ENCODE measurements around the gene ZNF276. TPM values are rescaled to one million over a fixed set of nuclear protein-coding genes. Genes with fewer than 3 reads are reported as not detected.

Gene ZNF276
- total and polyA plus RNA-seq, 2 experiments from 2014 or later: 4.3 to 12.0 TPM

- peak overlapping the region; percentile 45 for H2AFZ ChIP-seq
These were observed 432 bp downstream of the ZNF276 start for GRCh38 chr16:89721546-89722391.

GRCh38 chr16:89722392-89723278 lies 1.3 kb downstream of the ZNF276 start:
- peaks cover 74% of the 10 kb centered on the region for H3K79me2 ChIP-seq (ENCODE audit: insufficient read depth)
- H3K4me1 ChIP-seq (ENCODE audit: insufficient read depth): peaks cover 17% of the 10 kb centered on the region
- H4K20me1 ChIP-seq (ENCODE audit: insufficient read depth): no peaks in the 10 kb centered on the region
- TF ChIP-seq EZH2phosphoT487 (IDR thresholded peaks at IDR 0.05; ENCODE audit: insufficient read depth, low read depth) (no peak), EZH2 (IDR thresholded peaks at IDR 0.05; ENCODE audit: insufficient read depth, poor library complexity, severe bottlenecking) (no peak)
- H3K9me2 ChIP-seq (ENCODE audit: insufficient read depth): no peaks in the 10 kb centered on the region
- in situ Hi-C loops (cut with MboI): no loop called here
- peak overlapping the region; percentile 84 for H3K4me2 ChIP-seq (ENCODE audit: unreplicated experiment)
- peaks cover 7% of the 10 kb centered on the region; the same call in 1 of the 2 replicates for H3K36me3 ChIP-seq (ENCODE audit: low read depth)
- no peaks in the 10 kb centered on the region for H3K27me3 ChIP-seq (replicated peaks; ENCODE audit: insufficient read depth)
- peak overlapping the region; percentile 81 for H3K9ac ChIP-seq
- no peaks in the 10 kb centered on the region for H3K9me3 ChIP-seq (ENCODE audit: low read depth)
- H3K27ac ChIP-seq: peak overlapping the region; percentile 86
- H3F3A ChIP-seq (ENCODE audit: insufficient read depth): peaks cover 22% of the 10 kb centered on the region
- H2AFZ ChIP-seq: no peak overlapping the region
- 54 to 55% methylated on average over 53 to 55 of the region's 56 CpGs for WGBS, 2 experiments (ENCODE audit: low coverage in 1 of 2, low lambda C conversion rate in 2 of 2, missing lambda C conversion rate in 2 of 2)
- peak overlapping the region; percentile 76 for H3K4me3 ChIP-seq
- peak; percentile 26 for DNase-seq

More at GRCh38 chr16:89721546-89722391, 432 bp downstream of the ZNF276 start:
- Histone ChIP-seq H4K20me1 (ENCODE audit: insufficient read depth) (no peaks in the 10 kb centered on the region), H3K27ac (peak overlapping the region; percentile 86), H3K4me3 (peak overlapping the region; percentile 76), H3K9me2 (ENCODE audit: insufficient read depth) (no peaks in the 10 kb centered on the region), H3K27me3 (replicated peaks; ENCODE audit: insufficient read depth) (no peaks in the 10 kb centered on the region), H3K4me2 (ENCODE audit: unreplicated experiment) (peak overlapping the region; percentile 84), H3K9me3 (ENCODE audit: low read depth) (no peaks in the 10 kb centered on the region), H3K79me2 (ENCODE audit: insufficient read depth) (peaks cover 71% of the 10 kb centered on the region), H3F3A (ENCODE audit: insufficient read depth) (peaks cover 22% of the 10 kb centered on the region), H3K36me3 (ENCODE audit: low read depth) (peaks cover 7% of the 10 kb centered on the region; the same call in 1 of the 2 replicates), H3K4me1 (ENCODE audit: insufficient read depth) (peaks cover 17% of the 10 kb centered on the region), H3K9ac (peak overlapping the region; percentile 81)
- in situ Hi-C loops (cut with MboI): no loop called here
- peak; percentile 77 for DNase-seq
- WGBS, 2 experiments (ENCODE audit: low coverage in 1 of 2, low lambda C conversion rate in 2 of 2, missing lambda C conversion rate in 2 of 2): 1 to 2% methylated on average over 88 to 96 of the region's 112 CpGs
- TF ChIP-seq EZH2 (IDR thresholded peaks at IDR 0.05; ENCODE audit: insufficient read depth, poor library complexity, severe bottlenecking) (no peak), EZH2phosphoT487 (IDR thresholded peaks at IDR 0.05; ENCODE audit: insufficient read depth, low read depth) (no peak)

GRCh38 chr16:89723279-89724250 lies 2.2 kb downstream of the ZNF276 start:
- peak; percentile 40 for DNase-seq
- Histone ChIP-seq H3K9ac (no peak overlapping the region), H3K79me2 (ENCODE audit: insufficient read depth) (peaks cover 70% of the 10 kb centered on the region)

More at GRCh38 chr16:89723279-89724250, 2.2 kb downstream of the ZNF276 start:
- in situ Hi-C loops (cut with MboI): no loop called here
- no peak overlapping the region for H3K27ac ChIP-seq
- no peak overlapping the region for H2AFZ ChIP-seq
- H3K4me1 ChIP-seq (ENCODE audit: insufficient read depth): peaks cover 17% of the 10 kb centered on the region
- H3K4me2 ChIP-seq (ENCODE audit: unreplicated experiment): peak overlapping the region; percentile 84
- H3K9me2 ChIP-seq (ENCODE audit: insufficient read depth): no peaks in the 10 kb centered on the region
- no peaks in the 10 kb centered on the region for H3K9me3 ChIP-seq (ENCODE audit: low read depth)
- TF ChIP-seq EZH2phosphoT487 (IDR thresholded peaks at IDR 0.05; ENCODE audit: insufficient read depth, low read depth) (no peak), EZH2 (IDR thresholded peaks at IDR 0.05; ENCODE audit: insufficient read depth, poor library complexity, severe bottlenecking) (no peak)
- peaks cover 7% of the 10 kb centered on the region; the same call in 1 of the 2 replicates for H3K36me3 ChIP-seq (ENCODE audit: low read depth)
- H3K27me3 ChIP-seq (replicated peaks; ENCODE audit: insufficient read depth): no peaks in the 10 kb centered on the region
- 80 to 81% methylated on average over 29 to 30 of the region's 30 CpGs for WGBS, 2 experiments (ENCODE audit: low coverage in 1 of 2, low lambda C conversion rate in 2 of 2, missing lambda C conversion rate in 2 of 2)
- 0 out of 2 replicates have a peak overlapping the region, but pooled peaks have one; percentile 76 for H3K4me3 ChIP-seq
- H3F3A ChIP-seq (ENCODE audit: insufficient read depth): peaks cover 19% of the 10 kb centered on the region
- no peaks in the 10 kb centered on the region for H4K20me1 ChIP-seq (ENCODE audit: insufficient read depth)

All from GM23248 (cell line).